GM12891 (cell line): ENCODE results near the gene CRISPLD2.

Source experiments
- PAX5 ChIP-seq: IDR thresholded peaks from 2 replicates; pipeline ENCODE4 v1.6.1; 2011; ENCODE audit warnings: low read length, moderate library complexity, mild to moderate bottlenecking; ENCODE audit not compliant: insufficient read depth, severe bottlenecking
- POLR2A ChIP-seq: IDR thresholded peaks from 2 replicates; pipeline ENCODE4 v1.6.1; 2011; ENCODE audit warnings: low read depth, low read length, control low read depth
- POLR2AphosphoS5 ChIP-seq: IDR thresholded peaks from 2 replicates; pipeline ENCODE4 v1.6.1; 2011; ENCODE audit warnings: low read depth, low read length, control low read depth
- POU2F2 ChIP-seq: IDR thresholded peaks from 2 replicates; pipeline ENCODE4 v1.6.1; 2011; ENCODE audit warnings: low read depth, mild to moderate bottlenecking, control low read depth, low read length, moderate library complexity
- SPI1 ChIP-seq: IDR thresholded peaks from 2 replicates; pipeline ENCODE4 v1.6.1; 2011; ENCODE audit warnings: low read depth, low read length, control low read depth
- TAF1 ChIP-seq: IDR thresholded peaks from 2 replicates; pipeline ENCODE4 v1.6.1; 2011; ENCODE audit warnings: low read depth, low read length, control low read depth

GRCh38 chr16:84907575-84907974, 87.8 kb downstream of the CRISPLD2 start:
- no peak for TF ChIP-seq POLR2AphosphoS5
- TF ChIP-seq POLR2A: no peak
- no peak for TF ChIP-seq SPI1
- no peak for TF ChIP-seq PAX5
- TF ChIP-seq TAF1: no peak
- no peak for TF ChIP-seq POU2F2
